Measurements from ENCODE around the gene NDN. TPM values are rescaled to one million over a fixed set of nuclear protein-coding genes. Genes with fewer than 3 reads are reported as not detected.
"Not testable (repeated sequence)": the region's sequence is repeated elsewhere in the genome, so short reads cannot be mapped to it uniquely, and the experiment has no call there.

NDN gene
- 20.3 and 52.2 TPM in 2 replicates for total RNA-seq

- DNase-seq (ENCODE audit: low read depth in 2 of 2), result no peak
Observed at GRCh38 chr15:23687143-23687470, at the start of gene NDN. NDN (minus strand) TSS chr15:23687305; CDS start chr15:23687217, 88 bp downstream.

GRCh38 chr15:23736033-23736673 is 49.0 kb upstream of the NDN start:
- no peak for DNase-seq (ENCODE audit: low read depth in 2 of 2)

GRCh38 chr15:23734862-23735261 is 47.8 kb upstream of the NDN start:
- no peak for DNase-seq (ENCODE audit: low read depth in 2 of 2)

GRCh38 chr15:23713874-23714656 is 27.0 kb upstream of the NDN start:
- not testable (repeated sequence) for DNase-seq (ENCODE audit: low read depth in 2 of 2)

- DNase-seq (ENCODE audit: low read depth in 2 of 2), result no peak
Observed at GRCh38 chr15:23708332-23708731, 21.2 kb upstream of the NDN start.

- no peak for DNase-seq (ENCODE audit: low read depth in 2 of 2)
Observed at GRCh38 chr15:23695282-23695681, 8.2 kb upstream of the NDN start.

GRCh38 chr15:23694592-23694991 is 7.5 kb upstream of the NDN start:
- DNase-seq (ENCODE audit: low read depth in 2 of 2), result no peak

GRCh38 chr15:23690450-23690852 is 3.3 kb upstream of the NDN start:
- no peak for DNase-seq (ENCODE audit: low read depth in 2 of 2)

GRCh38 chr15:23690015-23690414 is 2.9 kb upstream of the NDN start:
- DNase-seq (ENCODE audit: low read depth in 2 of 2), result no peak

- DNase-seq (ENCODE audit: low read depth in 2 of 2), result no peak
Observed at GRCh38 chr15:23686466-23687142, 501 bp downstream of the NDN start.

- DNase-seq (ENCODE audit: low read depth in 2 of 2), result no peak
Observed at GRCh38 chr15:23671481-23671880, 15.6 kb downstream of the NDN start.

GRCh38 chr15:23670970-23671369 is 16.1 kb downstream of the NDN start:
- DNase-seq (ENCODE audit: low read depth in 2 of 2), result no peak

- no peak for DNase-seq (ENCODE audit: low read depth in 2 of 2)
Observed at GRCh38 chr15:23663232-23663631, 23.9 kb downstream of the NDN start.

GRCh38 chr15:23648920-23649515 is 38.1 kb downstream of the NDN start:
- DNase-seq (ENCODE audit: low read depth in 2 of 2), result no peak

GRCh38 chr15:23647421-23648370 is 39.4 kb downstream of the NDN start, which contains the start of gene MAGEL2:
MAGEL2 (minus strand) TSS chr15:23647867; CDS start chr15:23647742, 125 bp downstream.
- no peak for DNase-seq (ENCODE audit: low read depth in 2 of 2)

GRCh38 chr15:23647001-23647295 is 40.2 kb downstream of the NDN start:
- DNase-seq (ENCODE audit: low read depth in 2 of 2), result no peak

- no peak for DNase-seq (ENCODE audit: low read depth in 2 of 2)
Observed at GRCh38 chr15:23646165-23647000, 40.7 kb downstream of the NDN start.

- DNase-seq (ENCODE audit: low read depth in 2 of 2), result no peak
Observed at GRCh38 chr15:23645371-23646164, 41.5 kb downstream of the NDN start.

GRCh38 chr15:23644829-23645228 is 42.3 kb downstream of the NDN start:
- DNase-seq (ENCODE audit: low read depth in 2 of 2), result no peak

Measured in dermis microvascular lymphatic vessel endothelial cell (primary cell).